ENCODE results near the gene THRAP3. TPM values are rescaled to one million over a fixed set of nuclear protein-coding genes. Genes with fewer than 3 reads are reported as not detected.

Gene THRAP3
- polyA plus RNA-seq, 1 donor, result 94.3 TPM

- Histone ChIP-seq H3K4me1 (ENCODE audit: control insufficient read depth, insufficient read depth, low read length) (peaks cover 7% of the 10 kb centered on the region), H3K36me3 (ENCODE audit: control insufficient read depth, insufficient read depth, low read length) (peaks cover 85% of the 10 kb centered on the region), H3K27ac (ENCODE audit: low read length) (no peak overlapping the region), H3K4me3 (ENCODE audit: low read length) (no peak overlapping the region), H3K27me3 (ENCODE audit: control insufficient read depth, insufficient read depth, low read length) (no peaks in the 10 kb centered on the region), H3K9me3 (ENCODE audit: control insufficient read depth, low read depth, low read length) (no peaks in the 10 kb centered on the region)
- DNase-seq, result no peak
- WGBS (ENCODE audit: insufficient coverage, low lambda C conversion rate), result no CpG with 5 or more reads among the region's 13 CpGs
Observed at GRCh38 chr1:36352125-36352909, 128.1 kb downstream of the THRAP3 start.

GRCh38 chr1:36352910-36353878 is 129.0 kb downstream of the THRAP3 start:
- peaks cover 7% of the 10 kb centered on the region for H3K4me1 ChIP-seq (ENCODE audit: control insufficient read depth, insufficient read depth, low read length)
- no peak overlapping the region for H3K27ac ChIP-seq (ENCODE audit: low read length)
- H3K4me3 ChIP-seq (ENCODE audit: low read length), result no peak overlapping the region
- no peaks in the 10 kb centered on the region for H3K27me3 ChIP-seq (ENCODE audit: control insufficient read depth, insufficient read depth, low read length)
- peaks cover 84% of the 10 kb centered on the region for H3K36me3 ChIP-seq (ENCODE audit: control insufficient read depth, insufficient read depth, low read length)
- H3K9me3 ChIP-seq (ENCODE audit: control insufficient read depth, low read depth, low read length), result no peaks in the 10 kb centered on the region
- DNase-seq, result no peak
- no CpG with 5 or more reads among the region's 15 CpGs for WGBS (ENCODE audit: insufficient coverage, low lambda C conversion rate)

GRCh38 chr1:36354486-36354885 is 130.2 kb downstream of the THRAP3 start:
- WGBS (ENCODE audit: insufficient coverage, low lambda C conversion rate), result no CpG with 5 or more reads among the region's 11 CpGs
- peaks cover 85% of the 10 kb centered on the region for H3K36me3 ChIP-seq (ENCODE audit: control insufficient read depth, insufficient read depth, low read length)

More at GRCh38 chr1:36354486-36354885, 130.2 kb downstream of the THRAP3 start:
- Histone ChIP-seq H3K4me3 (ENCODE audit: low read length) (no peak overlapping the region), H3K4me1 (ENCODE audit: control insufficient read depth, insufficient read depth, low read length) (peaks cover 7% of the 10 kb centered on the region), H3K27me3 (ENCODE audit: control insufficient read depth, insufficient read depth, low read length) (no peaks in the 10 kb centered on the region), H3K27ac (ENCODE audit: low read length) (no peak overlapping the region), H3K9me3 (ENCODE audit: control insufficient read depth, low read depth, low read length) (no peaks in the 10 kb centered on the region)
- DNase-seq, result no peak

Other genes starting within 250 kb of the THRAP3 start
- 1.7 TPM for gene TEKT2, start 140.3 kb upstream of the THRAP3 start, polyA plus RNA-seq
- 35.0 TPM for gene ADPRS, start 135.6 kb upstream of the THRAP3 start, polyA plus RNA-seq
- gene COL8A2, start 99.2 kb upstream of the THRAP3 start, polyA plus RNA-seq, result 1.8 TPM
- gene TRAPPC3, start 75.0 kb upstream of the THRAP3 start, polyA plus RNA-seq, result 65.2 TPM
- gene MAP7D1, start 68.3 kb upstream of the THRAP3 start, polyA plus RNA-seq, result 38.6 TPM
- gene SH3D21, start 81.9 kb downstream of the THRAP3 start, polyA plus RNA-seq, result 24.2 TPM
- 33.0 TPM for gene EVA1B, start 99.2 kb downstream of the THRAP3 start, polyA plus RNA-seq
- 36.6 TPM for gene STK40, start 161.5 kb downstream of the THRAP3 start, polyA plus RNA-seq
- 28.3 TPM for gene LSM10, start 173.5 kb downstream of the THRAP3 start, polyA plus RNA-seq
- gene OSCP1, start 226.0 kb downstream of the THRAP3 start, polyA plus RNA-seq, result 6.5 TPM
- gene MRPS15, start 239.9 kb downstream of the THRAP3 start, polyA plus RNA-seq, result 67.2 TPM